Naive thymus-derived CD8-positive, alpha-beta T cell (primary cell): ENCODE results near the gene ATXN1L. TPM values are rescaled to one million over a fixed set of nuclear protein-coding genes. Genes with fewer than 3 reads are reported as not detected.
A peak's percentile ranks its signal among the peaks of the same experiment; 100 is the strongest.
"Not testable (repeated sequence)": the region's sequence is repeated elsewhere in the genome, so short reads cannot be mapped to it uniquely, and the experiment has no call there.

Experiments used
- ATAC-seq, 2 donors: fragments of 150-1000 bp; cut with Tn5 transposase in 1 of 2; sonication (Bioruptor Pico), chemical (Tn5 transposase) in 1 of 2; 1 replicate in 1 of 2; 2 replicates in 1 of 2; pipeline ENCODE4 v1.10.0; 2021; ENCODE audit warnings: mild to moderate bottlenecking in 2 of 2, moderate library complexity in 2 of 2
- POLR2A ChIA-PET: fragments of 350-600 bp; sonication (Branson Sonifier 250); formaldehyde crosslinking; loops from one replicate; lab custom pipeline; 2021; ENCODE audit warnings: antibody characterized with exemption; lab: Charles Lee
- DNase-seq, 10 donors: peaks; one replicate each; pipeline versions ENCODE4 v3.0.0 to v3.0.0-alpha.2; 2020 to 2022
- H3K27ac Mint-ChIP-seq, 10 donors: one replicate each; pipeline ENCODE4 v1.8.0; 2020 to 2022; ENCODE audit warnings: mild to moderate bottlenecking in 10 of 10, mixed read lengths in 10 of 10, moderate library complexity in 4 of 10, inconsistent platforms in 1 of 10
- H3K27me3 Mint-ChIP-seq, 5 donors: one replicate each; pipeline ENCODE4 v1.8.0; 2021 to 2022; ENCODE audit warnings: mixed read lengths in 5 of 5
- H3K36me3 Mint-ChIP-seq, 3 donors: one replicate each; pipeline ENCODE4 v1.8.0; 2020 to 2022; ENCODE audit warnings: mixed read lengths in 3 of 3, mild to moderate bottlenecking in 2 of 3, inconsistent platforms in 1 of 3
- H3K4me1 Mint-ChIP-seq, 4 donors: one replicate each; pipeline ENCODE4 v1.8.0; 2021 to 2022; ENCODE audit warnings: mixed read lengths in 4 of 4
- H3K4me3 Mint-ChIP-seq, 10 donors: one replicate each; pipeline ENCODE4 v1.8.0; 2020 to 2022; ENCODE audit warnings: mild to moderate bottlenecking in 10 of 10, mixed read lengths in 10 of 10, moderate library complexity in 6 of 10, inconsistent platforms in 1 of 10
- H3K9me3 Mint-ChIP-seq, 9 donors: one replicate each; pipeline ENCODE4 v1.8.0; 2020 to 2022; ENCODE audit warnings: mixed read lengths in 9 of 9, mild to moderate bottlenecking in 3 of 9, inconsistent platforms in 1 of 9, moderate library complexity in 1 of 9
- polyA plus RNA-seq, 3 donors: library from polyadenylated mRNA; unstranded; fragments of 300-500 nt; fragmentation: Illumina TruSeq; gene quantifications; one replicate each; pipeline ENCODE4 v1.2.3, GENCODE V29; 2021
- total RNA-seq, 8 experiments: library from RNA in 2 of 8; stranded (reverse) in 2 of 8; gene quantifications; one replicate each; pipeline ENCODE4 v1.2.3 and lab custom pipeline; 2021 to 2026

Gene ATXN1L
- total and polyA plus RNA-seq, 5 experiments from 2014 or later: 4.8 to 35.6 (median 8.5) TPM

DNA sequence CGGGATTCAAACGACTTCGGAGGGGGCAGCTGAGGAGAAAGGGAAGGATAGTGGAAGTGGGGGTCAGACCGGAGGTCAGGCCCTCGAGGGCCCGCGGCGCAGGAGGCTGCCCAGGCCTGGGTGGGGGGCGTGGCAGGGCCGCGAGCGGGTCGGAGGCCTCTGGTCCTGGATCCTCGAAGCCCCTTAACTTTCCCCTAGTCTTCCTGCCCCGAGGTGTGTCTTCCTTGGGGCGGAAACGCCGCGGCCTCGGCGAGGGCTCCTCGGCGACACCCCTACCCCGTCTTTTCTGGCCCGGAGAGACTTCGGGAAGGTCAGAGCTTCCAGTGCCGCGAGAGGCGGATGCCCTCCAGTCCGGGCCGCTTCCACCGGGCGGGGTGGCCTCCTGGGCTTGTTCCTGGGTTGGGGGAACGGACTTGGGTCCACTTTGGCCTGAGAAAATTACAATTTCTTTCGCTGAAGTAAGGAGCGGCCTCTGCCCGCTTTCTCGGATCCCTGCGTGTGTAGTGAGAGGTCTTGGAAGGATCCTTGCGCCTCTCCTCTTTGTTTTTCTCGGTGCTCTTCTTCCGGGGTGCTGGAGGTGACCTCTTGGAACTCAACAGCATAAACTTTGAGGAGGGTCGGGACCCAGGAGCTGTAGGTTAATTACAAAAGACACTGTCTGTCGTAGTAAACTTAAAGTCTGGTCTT lies 50.0 kb downstream of the ATXN1L start:
- DNase-seq: peak in 1 of 10 donors; percentile 30
- ATAC-seq: peak; percentile 18 to 20
- no peaks in the 10 kb centered on the region for H3K9me3 Mint-ChIP-seq
- H3K27me3 Mint-ChIP-seq: no peaks in the 10 kb centered on the region
- peaks cover 0 to 5% (median 0%) of the 10 kb centered on the region in 3 donors for H3K36me3 Mint-ChIP-seq
- H3K4me1 Mint-ChIP-seq: peaks cover 14 to 52% (median 35%) of the 10 kb centered on the region in 4 donors
- POLR2A ChIA-PET: interaction anchor here (0.9 to 5.6 kb wide), 12 partner anchors 8 to 118 kb away, joined by 3 to 121 read pairs (median 4); partner anchors contain the start of genes AP1G1, ATXN1L and ZNF821
- peak overlapping the region; percentile 94 to 98 (median 97) for H3K27ac Mint-ChIP-seq
- H3K4me3 Mint-ChIP-seq: peak overlapping the region; percentile 95 to 98 (median 96)

DNA sequence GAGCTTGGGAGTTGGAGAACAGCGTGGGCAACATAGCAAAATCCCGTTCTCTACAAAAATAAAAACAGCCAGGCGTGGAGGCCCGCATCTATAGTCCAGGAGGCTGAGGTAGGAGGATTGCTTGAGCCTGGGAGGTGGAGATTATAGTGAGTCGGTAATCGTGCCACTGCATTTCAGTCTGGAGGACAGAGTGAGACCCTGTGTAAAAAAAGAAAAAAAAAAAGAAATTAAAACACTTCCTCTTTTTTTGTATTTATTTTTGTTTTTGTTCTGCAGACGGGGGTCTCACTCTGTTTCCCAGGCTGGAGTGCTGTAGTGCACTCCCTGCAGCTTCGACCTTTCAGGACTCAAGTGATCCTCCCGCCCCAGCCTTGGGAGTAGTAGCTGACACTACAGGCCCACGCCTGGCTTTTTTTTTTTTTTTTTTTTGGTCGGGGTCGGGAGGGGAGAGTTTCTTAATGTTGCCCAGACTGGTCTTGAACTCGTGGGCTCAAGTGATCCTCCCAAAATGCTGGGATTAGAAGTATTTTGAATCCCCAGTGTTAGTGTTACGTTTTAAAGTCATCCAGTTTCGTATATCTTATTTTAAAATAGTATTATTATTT lies 51.1 kb downstream of the ATXN1L start:
- Mint-ChIP-seq H3K27ac (peak overlapping the region; percentile 26 to 98 (median 88)), H3K4me3 (peak overlapping the region; percentile 74 to 98 (median 96)), H3K36me3 (peaks cover 0 to 5% (median 0%) of the 10 kb centered on the region in 3 donors), H3K9me3 (no peaks in the 10 kb centered on the region), H3K27me3 (no peaks in the 10 kb centered on the region), H3K4me1 (peaks cover 17 to 60% (median 43%) of the 10 kb centered on the region in 4 donors)
- no peak for DNase-seq
- no peak for ATAC-seq
- POLR2A ChIA-PET: interaction anchor here (0.7 to 5.6 kb wide), 4 partner anchors 13 to 88 kb away, joined by 3 to 121 read pairs (median 34); partner anchors contain the start of genes AP1G1, ATXN1L and ZNF821

DNA sequence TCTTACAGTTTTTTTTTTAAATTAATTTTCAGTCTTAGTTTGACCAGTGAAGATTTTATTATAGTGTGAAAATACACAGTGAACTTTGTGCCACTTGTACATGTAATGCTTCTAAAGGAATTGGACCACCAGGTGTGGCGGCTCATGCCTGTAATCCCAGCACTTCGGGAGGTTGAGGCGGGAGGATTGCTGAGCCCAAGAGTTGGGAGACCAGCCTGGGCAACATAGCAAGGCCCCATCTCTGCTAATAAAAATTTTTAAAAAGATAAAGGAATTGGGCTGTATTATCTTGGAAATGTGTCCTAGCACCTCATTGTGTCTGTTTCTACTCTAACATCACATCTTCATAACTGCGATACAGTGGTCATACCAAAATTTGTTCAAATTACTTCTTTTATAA lies 53.4 kb downstream of the ATXN1L start:
- H3K36me3 Mint-ChIP-seq: peaks cover 0 to 15% (median 0%) of the 10 kb centered on the region in 3 donors
- DNase-seq (no peak), ATAC-seq (no peak)
- H3K4me3 Mint-ChIP-seq: peak overlapping the region in 9 of 10 donors; percentile 31 to 81 (median 73)
- H3K27ac Mint-ChIP-seq: peak overlapping the region in 8 of 10 donors; percentile 14 to 78 (median 58)
- POLR2A ChIA-PET: interaction anchor here (0.7 kb wide), 1 partner anchor 53 kb away, joined by 4 read pairs; no protein-coding TSS in a partner anchor
- no peaks in the 10 kb centered on the region for H3K9me3 Mint-ChIP-seq
- peaks cover 22 to 76% (median 59%) of the 10 kb centered on the region in 4 donors for H3K4me1 Mint-ChIP-seq
- no peaks in the 10 kb centered on the region for H3K27me3 Mint-ChIP-seq

- peaks cover 23 to 93% (median 76%) of the 10 kb centered on the region in 4 donors for H3K4me1 Mint-ChIP-seq
- POLR2A ChIA-PET: interaction anchor here (1.0 to 1.3 kb wide), 2 partner anchors 7 to 10 kb away, joined by 3 to 4 read pairs; partner anchors contain the start of gene IST1
- peak overlapping the region in 9 of 10 donors; percentile 27 to 76 (median 48) for H3K4me3 Mint-ChIP-seq
- DNase-seq (no peak), ATAC-seq (no peak)
- H3K27me3 Mint-ChIP-seq: no peaks in the 10 kb centered on the region
- peak overlapping the region in 9 of 10 donors; percentile 34 to 88 (median 53) for H3K27ac Mint-ChIP-seq
- H3K9me3 Mint-ChIP-seq: no peaks in the 10 kb centered on the region
- H3K36me3 Mint-ChIP-seq: peaks cover 0 to 21% (median 2%) of the 10 kb centered on the region in 3 donors
Observed at GRCh38 chr16:71902656-71903365, 57.0 kb downstream of the ATXN1L start.

GRCh38 chr16:71903608-71904007 lies 57.8 kb downstream of the ATXN1L start:
- peak overlapping the region; percentile 16 to 77 (median 62) for H3K27ac Mint-ChIP-seq
- H3K36me3 Mint-ChIP-seq: peaks cover 0 to 26% (median 2%) of the 10 kb centered on the region in 3 donors
- H3K4me1 Mint-ChIP-seq: peaks cover 23 to 94% (median 76%) of the 10 kb centered on the region in 4 donors
- DNase-seq (no peak), ATAC-seq (no peak)
- POLR2A ChIA-PET: interaction anchor here (1.0 kb wide), 1 partner anchor 8 kb away, joined by 4 read pairs; the partner anchor contains the start of gene IST1
- no peaks in the 10 kb centered on the region for H3K27me3 Mint-ChIP-seq
- no peaks in the 10 kb centered on the region for H3K9me3 Mint-ChIP-seq
- peak overlapping the region in 7 of 10 donors; percentile 8 to 66 (median 29) for H3K4me3 Mint-ChIP-seq

DNA sequence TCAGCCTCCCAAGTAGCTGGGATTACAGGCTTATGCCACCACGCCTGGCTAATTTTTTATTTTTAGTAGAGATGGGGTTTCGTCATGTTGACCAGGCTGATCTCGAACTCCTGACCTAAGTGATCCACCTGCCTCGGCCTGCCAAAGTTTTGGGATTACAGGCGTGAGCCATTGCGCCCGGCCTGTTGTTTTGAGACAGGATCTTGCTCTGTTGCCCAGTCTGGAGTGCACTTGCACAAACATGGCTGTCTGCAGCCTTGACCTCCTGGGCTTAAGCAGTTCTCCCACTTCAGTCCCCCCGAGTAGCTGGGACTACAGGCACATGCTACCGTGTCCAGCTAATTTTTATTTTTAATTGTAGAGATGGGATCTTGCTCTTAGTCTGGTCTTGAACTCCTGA lies 58.5 kb downstream of the ATXN1L start:
- Mint-ChIP-seq H3K36me3 (peaks cover 0 to 32% (median 2%) of the 10 kb centered on the region in 3 donors), H3K4me1 (peaks cover 25 to 95% (median 79%) of the 10 kb centered on the region in 4 donors), H3K27me3 (no peaks in the 10 kb centered on the region), H3K27ac (peak overlapping the region in 9 of 10 donors; percentile 3 to 85 (median 66)), H3K9me3 (no peaks in the 10 kb centered on the region), H3K4me3 (peak overlapping the region in 7 of 10 donors; percentile 23 to 76 (median 59))
- POLR2A ChIA-PET: interaction anchor here (1.0 to 1.8 kb wide), 2 partner anchors 9 kb away, joined by 4 to 7 read pairs; partner anchors contain the start of gene IST1
- ATAC-seq (no peak), DNase-seq (no peak)

- POLR2A ChIA-PET: interaction anchor here (0.7 to 1.8 kb wide), 3 partner anchors 10 to 296 kb away, joined by 3 to 7 read pairs (median 6); partner anchors contain the start of gene IST1
- DNase-seq: peak in 2 of 10 donors; percentile 16 to 29
- H3K27me3 Mint-ChIP-seq, H3K9me3 Mint-ChIP-seq: not testable (repeated sequence)
- H3K4me1 Mint-ChIP-seq: peaks cover 27 to 94% (median 81%) of the 10 kb centered on the region in 4 donors
- peaks cover 0 to 36% (median 2%) of the 10 kb centered on the region in 3 donors for H3K36me3 Mint-ChIP-seq
- H3K27ac Mint-ChIP-seq: peak overlapping the region; percentile 5 to 88 (median 82)
- peak; percentile 43 to 70 for ATAC-seq
- peak overlapping the region; percentile 64 to 84 (median 74) for H3K4me3 Mint-ChIP-seq
Observed at GRCh38 chr16:71905765-71906164, 60.0 kb downstream of the ATXN1L start.

Other genes starting within 250 kb of the ATXN1L start
- not detected for gene MARVELD3, start 219.8 kb upstream of the ATXN1L start, total RNA-seq
- under 1 TPM in 1 of 3 donors, not detected in 2; 0.06 TPM for gene MARVELD3, start 219.8 kb upstream of the ATXN1L start, polyA plus RNA-seq
- gene PHLPP2, start 121.3 kb upstream of the ATXN1L start, total RNA-seq: 10 to 100 TPM in 1 of 2 experiments, 1 to 10 TPM in 1; 9.6 to 12.4 TPM
- 1 to 10 TPM in 1 of 3 donors, under 1 TPM in 2; 0.76 to 1.3 (median 0.95) TPM for gene PHLPP2, start 121.3 kb upstream of the ATXN1L start, polyA plus RNA-seq
- 100 to 1,000 TPM; 107 to 110 TPM for gene AP1G1, start 37.1 kb upstream of the ATXN1L start, total RNA-seq
- gene AP1G1, start 37.1 kb upstream of the ATXN1L start, polyA plus RNA-seq: 1 to 10 TPM; 6.2 to 9.5 (median 9.1) TPM
- gene ZNF821, start 38.2 kb downstream of the ATXN1L start, total RNA-seq: 1 to 10 TPM; 4.3 to 5.1 TPM
- 1 to 10 TPM; 4.3 to 5.4 (median 4.9) TPM for gene ZNF821, start 38.2 kb downstream of the ATXN1L start, polyA plus RNA-seq
- 100 to 1,000 TPM; 270 to 298 TPM for gene IST1, start 49.6 kb downstream of the ATXN1L start, total RNA-seq
- gene IST1, start 49.6 kb downstream of the ATXN1L start, polyA plus RNA-seq: 100 to 1,000 TPM; 115 to 161 (median 115) TPM
- gene PKD1L3, start 154.4 kb downstream of the ATXN1L start, total RNA-seq: not detected
- not detected for gene PKD1L3, start 154.4 kb downstream of the ATXN1L start, polyA plus RNA-seq
- 10 to 100 TPM; 14.6 to 14.8 TPM for gene DHODH, start 162.8 kb downstream of the ATXN1L start, total RNA-seq
- gene DHODH, start 162.8 kb downstream of the ATXN1L start, polyA plus RNA-seq: 10 to 100 TPM in 2 of 3 donors, 1 to 10 TPM in 1; 9.9 to 14.8 (median 12.5) TPM
- gene HP, start 208.5 kb downstream of the ATXN1L start, total RNA-seq: under 1 TPM in 1 of 2 experiments, not detected in 1; 0.22 TPM
- under 1 TPM in 1 of 3 donors, not detected in 2; 0.26 TPM for gene HP, start 208.5 kb downstream of the ATXN1L start, polyA plus RNA-seq
- not detected for gene HPR, start 217.2 kb downstream of the ATXN1L start, total RNA-seq
- not detected for gene HPR, start 217.2 kb downstream of the ATXN1L start, polyA plus RNA-seq
- 10 to 100 TPM; 18.7 to 20.3 TPM for gene TXNL4B, start 247.6 kb downstream of the ATXN1L start, total RNA-seq
- 10 to 100 TPM; 12.0 to 17.5 (median 15.7) TPM for gene TXNL4B, start 247.6 kb downstream of the ATXN1L start, polyA plus RNA-seq
- gene DHX38, start 247.9 kb downstream of the ATXN1L start, total RNA-seq: 100 to 1,000 TPM; 112 to 120 TPM
- 10 to 100 TPM; 16.8 to 36.9 (median 25.9) TPM for gene DHX38, start 247.9 kb downstream of the ATXN1L start, polyA plus RNA-seq